MM.1S (cell line): Measurements from ENCODE around the gene PWWP2B.

Source experiments
- DNase-seq: peaks from one replicate; pipeline ENCODE4 v3.0.0-alpha.2; 2015
- H2AFZ ChIP-seq: fragments of 300-600 bp; sonication (generic); 2 replicates; pipeline ENCODE4 v1.6.0; 2016; ENCODE audit warnings: antibody characterized with exemption, low read length
- H3F3A ChIP-seq: fragments of 300-600 bp; sonication (generic); 2 replicates; pipeline ENCODE4 v1.6.1; 2016; ENCODE audit warnings: mild to moderate bottlenecking, antibody characterized with exemption, low read length, moderate library complexity, mixed read lengths; ENCODE audit not compliant: insufficient read depth
- H3K27ac ChIP-seq: fragments of 300-600 bp; sonication (generic); 2 replicates; pipeline ENCODE4 v1.5.1; 2016; ENCODE audit warnings: mild to moderate bottlenecking, low read length
- H3K27me3 ChIP-seq: fragments of 300-600 bp; sonication (generic); replicated peaks from 2 replicates; pipeline ENCODE4 v1.6.0; 2016; ENCODE audit warnings: low read length; ENCODE audit not compliant: insufficient read depth
- H3K36me3 ChIP-seq: fragments of 300-600 bp; sonication (generic); replicated peaks from 2 replicates; pipeline ENCODE4 v1.6.1; 2016; ENCODE audit warnings: mild to moderate bottlenecking, low read length, mixed read lengths; ENCODE audit not compliant: insufficient read depth
- H3K4me1 ChIP-seq: fragments of 300-600 bp; sonication (generic); 2 replicates; pipeline ENCODE4 v1.6.1; 2016; ENCODE audit warnings: low read length, mixed read lengths
- H3K4me2 ChIP-seq: fragments of 300-600 bp; sonication (generic); 2 replicates; pipeline ENCODE4 v1.6.0; 2016; ENCODE audit warnings: low read depth, low read length
- H3K4me3 ChIP-seq: fragments of 300-600 bp; sonication (generic); 2 replicates; pipeline ENCODE4 v1.5.1; 2016; ENCODE audit warnings: low read length, mixed read lengths
- H3K79me2 ChIP-seq: fragments of 300-600 bp; sonication (generic); 2 replicates; pipeline ENCODE4 v1.6.1; 2016; ENCODE audit warnings: mixed run types, low read length, mixed read lengths
- H3K9ac ChIP-seq: fragments of 300-600 bp; sonication (generic); 2 replicates; pipeline ENCODE4 v1.6.1; 2016; ENCODE audit warnings: low read length, mixed read lengths
- H3K9me2 ChIP-seq: fragments of 300-600 bp; sonication (generic); replicated peaks from 2 replicates; pipeline ENCODE4 v1.6.1; 2016; ENCODE audit warnings: mild to moderate bottlenecking, low read length, mixed read lengths; ENCODE audit not compliant: insufficient read depth
- H3K9me3 ChIP-seq: fragments of 300-600 bp; sonication (generic); replicated peaks from 2 replicates; pipeline ENCODE4 v1.6.1; 2016; ENCODE audit warnings: mild to moderate bottlenecking, low read length, mixed read lengths; ENCODE audit not compliant: insufficient read depth
- H4K20me1 ChIP-seq: fragments of 300-600 bp; sonication (generic); 2 replicates; pipeline ENCODE4 v1.6.1; 2016; ENCODE audit warnings: mild to moderate bottlenecking, low read length, moderate library complexity, mixed read lengths; ENCODE audit not compliant: insufficient read depth
- CTCF ChIP-seq: fragments of 300-600 bp; sonication (generic); IDR thresholded peaks from 2 replicates; pipeline ENCODE4 v1.5.1; 2016; ENCODE audit warnings: antibody characterized with exemption, low read length, mixed read lengths
- EZH2 ChIP-seq: fragments of 300-600 bp; sonication (generic); optimal IDR thresholded peaks from 2 replicates; pipeline ENCODE3; 2017; ENCODE audit warnings: low read depth, mild to moderate bottlenecking, antibody characterized with exemption, low read length, mixed read lengths
- EZH2phosphoT487 ChIP-seq: fragments of 300-600 bp; sonication (generic); IDR thresholded peaks from 2 replicates; pipeline ENCODE4 v1.6.1; 2018; ENCODE audit warnings: antibody characterized with exemption, low read length

The PWWP2B gene

GRCh38 chr10:132414402-132415016 is 17.5 kb downstream of the PWWP2B start:
- TF ChIP-seq CTCF (no peak), EZH2 (no peak), EZH2phosphoT487 (no peak)
- Histone ChIP-seq H2AFZ (no peak overlapping the region), H3K27me3 (peaks cover 36% of the 10 kb centered on the region), H3K36me3 (no peaks in the 10 kb centered on the region), H3K9me2 (no peaks in the 10 kb centered on the region), H4K20me1 (no peaks in the 10 kb centered on the region), H3K4me2 (no peak overlapping the region), H3K9me3 (no peaks in the 10 kb centered on the region), H3K4me1 (no peaks in the 10 kb centered on the region), H3K9ac (no peak overlapping the region), H3K27ac (no peak overlapping the region), H3F3A (no peaks in the 10 kb centered on the region), H3K79me2 (no peaks in the 10 kb centered on the region), H3K4me3 (no peak overlapping the region)
- DNase-seq: no peak

- DNase-seq: no peak
- Histone ChIP-seq H3K9me3 (no peaks in the 10 kb centered on the region), H3K27me3 (peaks cover 36% of the 10 kb centered on the region), H3K9me2 (no peaks in the 10 kb centered on the region), H3K79me2 (no peaks in the 10 kb centered on the region), H4K20me1 (no peaks in the 10 kb centered on the region), H3K36me3 (no peaks in the 10 kb centered on the region), H3F3A (no peaks in the 10 kb centered on the region), H3K9ac (no peak overlapping the region), H2AFZ (no peak overlapping the region), H3K4me1 (no peaks in the 10 kb centered on the region), H3K27ac (no peak overlapping the region), H3K4me2 (no peak overlapping the region), H3K4me3 (no peak overlapping the region)
- TF ChIP-seq CTCF (no peak), EZH2 (no peak), EZH2phosphoT487 (no peak)
Measured at GRCh38 chr10:132415255-132415654, 18.3 kb downstream of the PWWP2B start.

- H3F3A ChIP-seq: no peaks in the 10 kb centered on the region
- peaks cover 36% of the 10 kb centered on the region for H3K27me3 ChIP-seq
- TF ChIP-seq EZH2phosphoT487: no peak
- TF ChIP-seq EZH2: no peak
- no peak for TF ChIP-seq CTCF
- no peaks in the 10 kb centered on the region for H3K9me3 ChIP-seq
- no peaks in the 10 kb centered on the region for H3K9me2 ChIP-seq
- no peak overlapping the region for H3K4me3 ChIP-seq
- no peaks in the 10 kb centered on the region for H3K4me1 ChIP-seq
- no peak for DNase-seq
- no peak overlapping the region for H3K27ac ChIP-seq
- H3K79me2 ChIP-seq: no peaks in the 10 kb centered on the region
- H2AFZ ChIP-seq: no peak overlapping the region
- no peak overlapping the region for H3K4me2 ChIP-seq
- no peaks in the 10 kb centered on the region for H4K20me1 ChIP-seq
- H3K36me3 ChIP-seq: no peaks in the 10 kb centered on the region
- H3K9ac ChIP-seq: no peak overlapping the region
Measured at GRCh38 chr10:132415956-132416355, 19.0 kb downstream of the PWWP2B start.
